Smooth muscle cell (in vitro differentiated cells): ENCODE measurements around the gene WIZ. TPM values are rescaled to one million over a fixed set of nuclear protein-coding genes. Genes with fewer than 3 reads are reported as not detected.

Experiments
- DNase-seq: peaks from one replicate; lab custom pipeline; 2025; ENCODE audit not compliant: unreplicated experiment; lab: John Stamatoyannopoulos, UW
- H2AFZ ChIP-seq: fragments of 200-600 bp; sonication (generic); 2 replicates; pipeline ENCODE4 v1.6.0; 2016; ENCODE audit warnings: antibody characterized with exemption, low read depth, mild to moderate bottlenecking
- H3F3A ChIP-seq: fragments of 200-600 bp; sonication (generic); 2 replicates; pipeline ENCODE4 v1.6.0; 2017; ENCODE audit warnings: antibody characterized with exemption, low read depth
- H3K27ac ChIP-seq: fragments of 200-600 bp; sonication (generic); 2 replicates; pipeline ENCODE4 v1.5.1; 2016; ENCODE audit warnings: low read depth, mild to moderate bottlenecking
- H3K27me3 ChIP-seq: fragments of 200-600 bp; sonication (generic); 2 replicates; pipeline ENCODE4 v1.6.1; 2016; ENCODE audit warnings: low read depth, mild to moderate bottlenecking
- H3K36me3 ChIP-seq: fragments of 200-600 bp; sonication (generic); 2 replicates; pipeline ENCODE4 v1.5.1; 2016; ENCODE audit warnings: low read depth
- H3K4me1 ChIP-seq: fragments of 200-600 bp; sonication (generic); 2 replicates; pipeline ENCODE4 v1.5.1; 2016; ENCODE audit warnings: low read depth
- H3K4me2 ChIP-seq: fragments of 200-600 bp; sonication (generic); 2 replicates; pipeline ENCODE4 v1.6.0; 2016; ENCODE audit warnings: mild to moderate bottlenecking
- H3K4me3 ChIP-seq: fragments of 200-600 bp; sonication (generic); 2 replicates; pipeline ENCODE4 v1.5.1; 2016; ENCODE audit warnings: mild to moderate bottlenecking
- H3K79me2 ChIP-seq: fragments of 200-600 bp; sonication (generic); 2 replicates; pipeline ENCODE4 v1.6.0; 2016; ENCODE audit warnings: low read depth, mild to moderate bottlenecking
- H3K9ac ChIP-seq: fragments of 200-600 bp; sonication (generic); 2 replicates; pipeline ENCODE4 v1.6.0; 2016; ENCODE audit warnings: low read depth
- H3K9me3 ChIP-seq: fragments of 200-600 bp; sonication (generic); replicated peaks from 2 replicates; pipeline ENCODE4 v1.5.1; 2016; ENCODE audit warnings: low read depth
- H4K20me1 ChIP-seq: fragments of 200-600 bp; sonication (generic); 2 replicates; pipeline ENCODE4 v1.6.0; 2016; ENCODE audit warnings: low read depth
- CTCF ChIP-seq: fragments of 200-600 bp; sonication (generic); IDR thresholded peaks from 2 replicates; pipeline ENCODE4 v1.5.1; 2017; ENCODE audit warnings: borderline replicate concordance, mild to moderate bottlenecking, antibody characterized with exemption; ENCODE audit not compliant: insufficient read depth, poor library complexity, severe bottlenecking
- WGBS: methylation state at CpG from one replicate; pipeline ENCODE4 v1.1.7; 2016; ENCODE audit warnings: low lambda C conversion rate; 5-methylcytosine and 5-hydroxymethylcytosine counted together
- polyA plus RNA-seq: library from polyadenylated mRNA; unstranded; fragments of >200 nt; fragmentation: Nextera tagmentation; extraction: Ambion mirVana; gene quantifications from 2 replicates; pipeline ENCODE4 v1.2.1, GENCODE V29; 2016
- total RNA-seq: library from RNA; depleted of rRNA; stranded (reverse); fragments of >200 nt; gene quantifications from 2 replicates; pipeline ENCODE4 v1.2.3, GENCODE V29; 2014

The WIZ gene
- total and polyA plus RNA-seq, 2 experiments from 2014 or later: 23.1 to 40.5 TPM

DNA sequence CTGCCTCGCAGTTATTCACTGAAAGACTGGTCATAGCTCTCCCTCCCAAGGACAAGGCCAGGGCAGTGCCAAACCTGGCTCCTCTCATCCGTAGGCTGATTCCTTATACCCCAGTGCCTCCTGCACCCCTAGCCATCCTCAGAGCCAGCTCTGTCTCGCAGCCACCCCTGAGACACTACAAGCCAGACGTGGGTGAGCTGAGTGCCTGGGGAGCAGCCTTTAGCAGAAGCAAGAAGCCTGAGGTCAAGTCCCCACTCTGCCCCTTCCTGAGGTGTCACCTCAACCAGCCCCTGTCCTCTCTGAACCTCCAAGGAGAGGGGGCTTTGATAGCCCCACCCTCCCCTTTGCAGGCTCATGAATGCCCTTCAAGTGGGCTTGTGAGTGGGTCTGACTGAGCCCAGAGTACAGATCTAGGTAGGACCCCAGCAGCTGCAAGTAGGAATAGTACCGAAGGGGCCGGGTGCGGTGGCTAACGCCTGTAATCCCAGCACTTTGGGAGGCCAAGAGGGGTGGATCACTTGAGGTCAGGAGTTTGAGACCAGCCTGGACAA lies 16.2 kb downstream of the WIZ start:
- Histone ChIP-seq H3F3A (peaks cover 4% of the 10 kb centered on the region), H3K4me2 (peak overlapping the region; percentile 85), H3K9ac (no peak overlapping the region), H3K4me1 (peaks cover 14% of the 10 kb centered on the region), H3K36me3 (no peaks in the 10 kb centered on the region), H3K27ac (peak overlapping the region; percentile 23), H3K9me3 (no peaks in the 10 kb centered on the region), H3K4me3 (peak overlapping the region; percentile 76), H3K79me2 (peaks cover 36% of the 10 kb centered on the region), H4K20me1 (peaks cover 31% of the 10 kb centered on the region), H2AFZ (peak overlapping the region; percentile 89), H3K27me3 (no peaks in the 10 kb centered on the region)
- DNase-seq: no peak
- TF ChIP-seq CTCF: no peak
- WGBS: 73% methylated on average over 8 of the region's 8 CpGs

GRCh38 chr19:15432629-15433518 lies 16.9 kb downstream of the WIZ start:
- Histone ChIP-seq H3K4me1 (peaks cover 14% of the 10 kb centered on the region), H3K27me3 (no peaks in the 10 kb centered on the region), H3K9me3 (no peaks in the 10 kb centered on the region), H2AFZ (peak overlapping the region; percentile 89), H4K20me1 (peaks cover 39% of the 10 kb centered on the region), H3F3A (peaks cover 4% of the 10 kb centered on the region), H3K79me2 (peaks cover 37% of the 10 kb centered on the region), H3K9ac (peak overlapping the region; percentile 47), H3K36me3 (no peaks in the 10 kb centered on the region), H3K4me3 (peak overlapping the region; percentile 76), H3K27ac (peak overlapping the region; percentile 23), H3K4me2 (peak overlapping the region; percentile 85)
- DNase-seq: peak; percentile 74
- under 1% methylated on average over 61 of the region's 75 CpGs for WGBS
- no peak for TF ChIP-seq CTCF

- Histone ChIP-seq H3K4me2 (peak overlapping the region; percentile 98), H3K27me3 (no peaks in the 10 kb centered on the region), H4K20me1 (peaks cover 41% of the 10 kb centered on the region), H3K4me3 (peak overlapping the region; percentile 93), H3K79me2 (peaks cover 37% of the 10 kb centered on the region), H3K9ac (peak overlapping the region; percentile 95), H3F3A (peaks cover 4% of the 10 kb centered on the region), H3K9me3 (no peaks in the 10 kb centered on the region), H3K4me1 (peaks cover 14% of the 10 kb centered on the region), H2AFZ (no peak overlapping the region), H3K36me3 (no peaks in the 10 kb centered on the region), H3K27ac (peak overlapping the region; percentile 65)
- no peak for TF ChIP-seq CTCF
- WGBS: 4% methylated on average over 17 of the region's 44 CpGs
- no peak for DNase-seq
Measured at GRCh38 chr19:15432018-15432494, 17.7 kb downstream of the WIZ start.
